ENCODE data around the gene PIP4K2C. TPM values are rescaled to one million over a fixed set of nuclear protein-coding genes. Genes with fewer than 3 reads are reported as not detected.

The PIP4K2C gene
- total RNA-seq, 4 donors from 2014 or later, result 38.4 to 308 (median 45.8) TPM

DNA sequence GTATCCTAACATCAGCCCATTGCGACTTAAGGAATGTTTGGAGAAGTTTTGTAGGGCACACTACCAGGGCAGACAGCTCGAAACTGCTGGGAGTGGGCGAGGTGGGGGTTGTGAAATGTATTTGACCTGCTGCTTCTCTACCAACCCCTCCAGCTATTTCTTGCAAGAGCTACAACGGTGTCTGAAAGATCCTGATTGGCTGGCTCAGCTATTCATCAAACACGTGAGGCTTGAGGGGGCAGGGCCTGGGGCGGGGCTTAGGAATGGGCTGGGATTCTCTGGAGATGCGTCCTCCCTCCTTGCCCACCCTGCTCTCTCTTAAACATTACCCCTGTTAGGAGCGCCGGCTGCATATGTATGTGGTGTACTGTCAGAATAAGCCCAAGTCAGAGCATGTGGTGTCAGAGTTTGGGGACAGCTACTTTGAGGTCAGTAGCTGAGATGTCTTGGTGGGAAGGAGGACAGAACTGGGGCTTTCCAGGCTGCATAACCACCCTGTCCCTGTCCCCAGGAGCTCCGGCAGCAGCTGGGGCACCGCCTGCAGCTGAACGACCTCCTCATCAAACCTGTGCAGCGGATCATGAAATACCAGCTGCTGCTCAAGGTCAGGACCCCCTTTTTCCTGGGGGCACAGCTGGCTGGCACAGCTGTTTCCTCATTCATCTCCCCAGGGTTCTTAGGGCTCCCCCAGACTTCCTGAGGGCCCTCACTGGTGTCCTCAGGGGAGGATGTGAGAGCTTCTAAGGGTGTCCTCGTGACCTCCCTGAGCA, 23.4 kb downstream of the PIP4K2C start:
- no peak for DNase-seq
- Histone ChIP-seq H3K4me3 (no peak overlapping the region), H3K27ac (peak overlapping the region in 1 of 4 donors; percentile 51), H3K36me3 (no peaks in the 10 kb centered on the region), H3K4me1 (peaks cover 4 to 43% (median 20%) of the 10 kb centered on the region in 4 donors), H3K27me3 (peaks cover 82% of the 10 kb centered on the region), H3K9me3 (no peaks in the 10 kb centered on the region)
- in situ Hi-C loops (cut with MboI; ENCODE audit: low pct_ligation_motif_present in 1 of 4, low pct_unique_long_range_greater_than_20kb in 1 of 4, low sequenced_read_pairs in 3 of 4) (no loop called here), intact Hi-C loops (cut with DNase I; ENCODE audit: low total_unique reads) (no loop called here)
- WGBS, 2 donors (ENCODE audit: low coverage in 1 of 2), result 39 to 41% methylated on average over 2 to 14 of the region's 14 CpGs
- no peak for TF ChIP-seq EP300 (IDR thresholded peaks at IDR 0.05; ENCODE audit: low read depth)
- TF ChIP-seq POLR2A (IDR thresholded peaks at IDR 0.05), result no peak
- TF ChIP-seq POLR2AphosphoS5 (IDR thresholded peaks at IDR 0.05), result no peak
- TF ChIP-seq, protein P1, sequence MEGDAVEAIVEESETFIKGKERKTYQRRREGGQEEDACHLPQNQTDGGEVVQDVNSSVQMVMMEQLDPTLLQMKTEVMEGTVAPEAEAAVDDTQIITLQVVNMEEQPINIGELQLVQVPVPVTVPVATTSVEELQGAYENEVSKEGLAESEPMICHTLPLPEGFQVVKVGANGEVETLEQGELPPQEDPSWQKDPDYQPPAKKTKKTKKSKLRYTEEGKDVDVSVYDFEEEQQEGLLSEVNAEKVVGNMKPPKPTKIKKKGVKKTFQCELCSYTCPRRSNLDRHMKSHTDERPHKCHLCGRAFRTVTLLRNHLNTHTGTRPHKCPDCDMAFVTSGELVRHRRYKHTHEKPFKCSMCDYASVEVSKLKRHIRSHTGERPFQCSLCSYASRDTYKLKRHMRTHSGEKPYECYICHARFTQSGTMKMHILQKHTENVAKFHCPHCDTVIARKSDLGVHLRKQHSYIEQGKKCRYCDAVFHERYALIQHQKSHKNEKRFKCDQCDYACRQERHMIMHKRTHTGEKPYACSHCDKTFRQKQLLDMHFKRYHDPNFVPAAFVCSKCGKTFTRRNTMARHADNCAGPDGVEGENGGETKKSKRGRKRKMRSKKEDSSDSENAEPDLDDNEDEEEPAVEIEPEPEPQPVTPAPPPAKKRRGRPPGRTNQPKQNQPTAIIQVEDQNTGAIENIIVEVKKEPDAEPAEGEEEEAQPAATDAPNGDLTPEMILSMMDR (IDR thresholded peaks at IDR 0.05), result no peak

DNA sequence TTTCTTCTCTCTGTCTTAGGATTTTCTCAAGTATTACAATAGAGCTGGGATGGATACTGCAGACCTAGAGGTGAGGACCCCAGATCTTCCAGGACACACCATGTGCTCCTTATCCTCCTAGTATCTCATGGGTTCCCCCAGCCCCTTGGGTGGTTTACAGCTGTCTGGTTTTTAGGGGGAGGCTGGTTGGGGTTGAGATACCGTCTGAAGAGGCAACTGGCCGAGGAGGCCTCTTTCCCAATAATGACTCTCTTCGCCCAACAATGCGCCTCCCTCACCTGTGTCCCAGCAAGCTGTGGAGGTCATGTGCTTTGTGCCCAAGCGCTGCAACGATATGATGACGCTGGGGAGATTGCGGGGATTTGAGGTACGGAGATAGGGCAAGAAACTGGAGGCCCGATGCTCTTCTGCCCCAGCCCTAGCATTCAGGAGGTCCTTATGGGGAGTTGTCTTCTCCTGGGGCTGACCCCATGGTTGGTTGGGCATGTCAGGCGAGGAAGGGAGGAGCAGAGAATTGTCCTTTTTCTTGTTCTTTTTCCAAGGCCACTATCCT, 24.0 kb downstream of the PIP4K2C start:
- intact Hi-C loops (cut with DNase I; ENCODE audit: low total_unique reads), result no loop called here
- TF ChIP-seq, protein P1 (IDR thresholded peaks at IDR 0.05), result no peak
- TF ChIP-seq POLR2AphosphoS5 (IDR thresholded peaks at IDR 0.05) (no peak), EP300 (IDR thresholded peaks at IDR 0.05; ENCODE audit: low read depth) (no peak), POLR2A (IDR thresholded peaks at IDR 0.05) (no peak)
- Histone ChIP-seq H3K9me3 (no peaks in the 10 kb centered on the region), H3K27me3 (peaks cover 83% of the 10 kb centered on the region), H3K36me3 (no peaks in the 10 kb centered on the region), H3K4me1 (peaks cover 4 to 41% (median 17%) of the 10 kb centered on the region in 4 donors), H3K4me3 (no peak overlapping the region), H3K27ac (no peak overlapping the region)
- DNase-seq, result no peak
- 40 to 82% methylated on average over 2 to 11 of the region's 11 CpGs for WGBS, 2 donors (ENCODE audit: low coverage in 1 of 2)
- in situ Hi-C loops (cut with MboI; ENCODE audit: low pct_ligation_motif_present in 1 of 4, low pct_unique_long_range_greater_than_20kb in 1 of 4, low sequenced_read_pairs in 3 of 4), result no loop called here

DNA sequence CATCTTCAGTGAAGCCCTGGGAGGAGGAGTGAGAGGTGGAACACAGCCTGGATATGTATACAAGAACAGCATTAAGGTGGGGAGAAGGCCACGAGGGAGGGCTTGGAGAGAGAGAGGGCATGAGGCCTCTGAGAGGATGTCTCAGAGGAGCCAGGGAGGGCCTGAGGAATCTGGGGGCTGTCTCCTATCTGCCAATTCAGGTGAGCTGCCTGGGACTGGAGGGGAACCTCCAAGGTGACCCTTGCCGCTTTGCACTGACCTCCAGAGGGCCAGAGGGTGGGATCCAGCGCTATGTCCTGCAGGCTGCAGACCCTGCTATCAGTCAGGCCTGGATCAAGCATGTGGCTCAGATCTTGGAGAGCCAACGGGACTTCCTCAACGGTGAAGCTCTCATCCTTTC, 24.6 kb downstream of the PIP4K2C start:
- in situ Hi-C loops (cut with MboI; ENCODE audit: low pct_ligation_motif_present in 1 of 4, low pct_unique_long_range_greater_than_20kb in 1 of 4, low sequenced_read_pairs in 3 of 4), result no loop called here
- TF ChIP-seq EP300 (IDR thresholded peaks at IDR 0.05; ENCODE audit: low read depth), result no peak
- no peaks in the 10 kb centered on the region for H3K9me3 ChIP-seq
- intact Hi-C loops (cut with DNase I; ENCODE audit: low total_unique reads), result no loop called here
- peaks cover 3 to 36% (median 16%) of the 10 kb centered on the region in 4 donors for H3K4me1 ChIP-seq
- H3K36me3 ChIP-seq, result no peaks in the 10 kb centered on the region
- WGBS, 2 donors (ENCODE audit: low coverage in 1 of 2), result 80 to 100% methylated on average over 1 to 5 of the region's 5 CpGs
- no peak overlapping the region for H3K27ac ChIP-seq
- no peak for DNase-seq
- peaks cover 83% of the 10 kb centered on the region for H3K27me3 ChIP-seq
- no peak overlapping the region for H3K4me3 ChIP-seq

DNA sequence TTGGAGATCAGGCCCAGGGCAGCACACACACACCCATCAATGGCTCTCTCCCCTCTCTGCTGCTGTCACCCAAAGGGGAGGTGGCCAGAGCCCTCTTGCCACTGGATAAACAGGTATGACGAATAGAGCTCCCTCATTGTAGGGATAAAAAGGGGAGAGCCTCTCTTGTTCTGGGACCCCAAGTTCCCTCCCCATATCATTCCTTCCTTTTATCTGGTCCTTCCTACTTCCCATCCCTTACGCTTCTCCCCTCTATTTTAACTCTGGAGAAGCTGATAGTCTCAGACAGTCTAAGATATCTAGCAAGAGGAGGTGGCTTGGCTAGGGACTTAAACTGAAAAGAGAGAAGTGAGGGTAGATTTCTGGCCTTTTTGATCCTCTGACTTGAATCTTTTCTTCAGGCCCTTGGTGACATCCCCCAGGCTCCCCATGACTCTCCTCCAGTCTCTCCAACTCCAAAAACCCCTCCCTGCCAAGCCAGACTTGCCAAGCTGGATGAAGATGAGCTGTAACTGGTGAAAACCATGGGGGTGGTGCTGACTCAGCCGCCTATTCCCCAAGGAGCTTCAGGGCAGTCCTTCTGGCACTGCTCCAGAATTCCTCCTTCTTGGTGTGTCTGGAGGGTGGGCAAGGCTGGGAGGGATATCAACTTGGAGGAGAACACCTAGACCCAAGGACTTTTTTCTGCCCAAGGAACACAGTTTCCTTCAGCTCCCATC, 25.6 kb downstream of the PIP4K2C start:
- TF ChIP-seq, protein P1 (IDR thresholded peaks at IDR 0.05), result no peak
- TF ChIP-seq EP300 (IDR thresholded peaks at IDR 0.05; ENCODE audit: low read depth) (no peak), POLR2AphosphoS5 (IDR thresholded peaks at IDR 0.05) (no peak), POLR2A (IDR thresholded peaks at IDR 0.05) (no peak)
- H3K27ac ChIP-seq, result no peak overlapping the region
- no peak for DNase-seq
- no peaks in the 10 kb centered on the region for H3K36me3 ChIP-seq
- H3K4me1 ChIP-seq, result peaks cover 6 to 36% (median 17%) of the 10 kb centered on the region in 4 donors
- peaks cover 83% of the 10 kb centered on the region for H3K27me3 ChIP-seq
- intact Hi-C loops (cut with DNase I; ENCODE audit: low total_unique reads) (no loop called here), in situ Hi-C loops (cut with MboI; ENCODE audit: low pct_ligation_motif_present in 1 of 4, low pct_unique_long_range_greater_than_20kb in 1 of 4, low sequenced_read_pairs in 3 of 4) (no loop called here)
- 66 to 100% methylated on average over 2 to 3 of the region's 3 CpGs for WGBS, 2 donors (ENCODE audit: low coverage in 1 of 2)
- H3K4me3 ChIP-seq, result no peak overlapping the region
- H3K9me3 ChIP-seq, result no peaks in the 10 kb centered on the region
